Measurements from ENCODE around the gene SCAF4. TPM values are rescaled to one million over a fixed set of nuclear protein-coding genes. Genes with fewer than 3 reads are reported as not detected.
"Not testable (repeated sequence)": the region's sequence is repeated elsewhere in the genome, so short reads cannot be mapped to it uniquely, and the experiment has no call there.

SCAF4 gene
- total RNA-seq, 1 experiment from 2014 or later, result 52.8 TPM

GRCh38 chr21:31671146-31671716 is 60.7 kb downstream of the SCAF4 start:
- Histone ChIP-seq H3K4me2 (ENCODE audit: low read depth, low read length, poor library complexity, severe bottlenecking) (no peak overlapping the region), H4K20me1 (ENCODE audit: insufficient read depth, low read depth, low read length) (no peaks in the 10 kb centered on the region), H3K4me1 (ENCODE audit: low read length) (peaks cover 40% of the 10 kb centered on the region), H3K27me3 (ENCODE audit: low read length) (no peaks in the 10 kb centered on the region), H3K36me3 (ENCODE audit: insufficient read depth, low read length) (peaks cover 38% of the 10 kb centered on the region), H3K9me3 (ENCODE audit: low read length) (no peaks in the 10 kb centered on the region), H3K9ac (ENCODE audit: low read length) (no peak overlapping the region), H3K4me3 (ENCODE audit: low read length) (no peak overlapping the region), H3K9me2 (replicated peaks; ENCODE audit: insufficient read depth, low read length) (no peaks in the 10 kb centered on the region), H3K79me2 (ENCODE audit: low read length) (peaks cover 1% of the 10 kb centered on the region; the same call in 1 of the 2 replicates), H3K27ac (ENCODE audit: low read length) (no peak overlapping the region), H2AFZ (ENCODE audit: low read length) (no peak overlapping the region)
- no peak for DNase-seq

DNA sequence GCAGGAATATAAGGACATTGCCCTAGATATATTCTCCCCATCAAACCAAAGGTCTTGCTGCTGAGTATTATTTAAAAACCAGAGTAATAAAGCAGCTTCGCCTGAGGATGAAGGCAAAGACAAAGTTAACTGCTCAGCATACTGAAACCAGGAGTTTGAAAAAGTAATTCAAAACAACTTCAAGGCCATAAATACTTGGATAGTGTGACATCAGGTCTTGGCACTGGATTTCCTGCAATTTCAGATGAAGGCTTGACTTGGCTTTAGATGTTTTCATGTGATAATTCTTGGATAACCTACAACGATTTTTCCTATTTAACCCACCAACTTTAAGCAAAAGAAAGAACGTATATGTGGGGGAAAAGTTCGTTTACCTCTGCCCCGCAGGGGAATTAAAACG is 61.8 kb downstream of the SCAF4 start:
- Histone ChIP-seq H3K27me3 (ENCODE audit: low read length) (no peaks in the 10 kb centered on the region), H3K79me2 (ENCODE audit: low read length) (peaks cover 8% of the 10 kb centered on the region), H3K4me1 (ENCODE audit: low read length) (peaks cover 40% of the 10 kb centered on the region), H3K4me3 (ENCODE audit: low read length) (no peak overlapping the region), H4K20me1 (ENCODE audit: insufficient read depth, low read depth, low read length) (0 out of 2 replicates have a peak, but pooled peaks cover 5% of the 10 kb centered on the region), H3K9ac (ENCODE audit: low read length) (no peak overlapping the region), H3K36me3 (ENCODE audit: insufficient read depth, low read length) (peaks cover 46% of the 10 kb centered on the region), H3K27ac (ENCODE audit: low read length) (peak overlapping the region; percentile 66), H3K9me2 (replicated peaks; ENCODE audit: insufficient read depth, low read length) (no peaks in the 10 kb centered on the region), H3K9me3 (ENCODE audit: low read length) (no peaks in the 10 kb centered on the region), H2AFZ (ENCODE audit: low read length) (no peak overlapping the region), H3K4me2 (ENCODE audit: low read depth, low read length, poor library complexity, severe bottlenecking) (no peak overlapping the region)
- DNase-seq, result no peak

- Histone ChIP-seq H3K9me3 (ENCODE audit: low read length) (no peaks in the 10 kb centered on the region), H3K9me2 (replicated peaks; ENCODE audit: insufficient read depth, low read length) (no peaks in the 10 kb centered on the region), H3K4me1 (ENCODE audit: low read length) (peaks cover 52% of the 10 kb centered on the region), H3K79me2 (ENCODE audit: low read length) (peaks cover 16% of the 10 kb centered on the region), H3K27ac (ENCODE audit: low read length) (peak overlapping the region; percentile 66), H3K36me3 (ENCODE audit: insufficient read depth, low read length) (peaks cover 50% of the 10 kb centered on the region), H4K20me1 (ENCODE audit: insufficient read depth, low read depth, low read length) (0 out of 2 replicates have a peak, but pooled peaks cover 8% of the 10 kb centered on the region), H2AFZ (ENCODE audit: low read length) (no peak overlapping the region), H3K27me3 (ENCODE audit: low read length) (no peaks in the 10 kb centered on the region), H3K9ac (ENCODE audit: low read length) (no peak overlapping the region), H3K4me2 (ENCODE audit: low read depth, low read length, poor library complexity, severe bottlenecking) (no peak overlapping the region), H3K4me3 (ENCODE audit: low read length) (no peak overlapping the region)
- DNase-seq, result no peak
Observed at GRCh38 chr21:31668651-31669491, 63.0 kb downstream of the SCAF4 start.

GRCh38 chr21:31667639-31668038 is 64.3 kb downstream of the SCAF4 start:
- no peaks in the 10 kb centered on the region for H3K27me3 ChIP-seq (ENCODE audit: low read length)

DNA sequence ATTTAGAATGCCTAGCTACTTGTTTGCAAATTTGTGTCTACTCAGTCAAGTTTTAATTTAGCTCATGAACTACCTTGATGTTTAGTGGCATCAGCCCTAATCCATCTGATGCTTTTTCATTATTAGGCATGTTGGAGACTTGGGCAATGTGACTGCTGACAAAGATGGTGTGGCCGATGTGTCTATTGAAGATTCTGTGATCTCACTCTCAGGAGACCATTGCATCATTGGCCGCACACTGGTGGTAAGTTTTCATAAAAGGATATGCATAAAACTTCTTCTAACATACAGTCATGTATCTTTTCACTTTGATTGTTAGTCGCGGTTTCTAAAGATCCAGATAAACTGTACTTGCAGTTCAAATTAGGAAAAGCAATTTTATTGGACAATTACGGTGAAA is 64.8 kb downstream of the SCAF4 start:
- peak overlapping the region; percentile 56 for H3K27ac ChIP-seq (ENCODE audit: low read length)
- H4K20me1 ChIP-seq (ENCODE audit: insufficient read depth, low read depth, low read length), result peaks cover 17% of the 10 kb centered on the region
- H3K79me2 ChIP-seq (ENCODE audit: low read length), result peaks cover 32% of the 10 kb centered on the region
- peaks cover 68% of the 10 kb centered on the region for H3K4me1 ChIP-seq (ENCODE audit: low read length)
- H3K27me3 ChIP-seq (ENCODE audit: low read length), result no peaks in the 10 kb centered on the region
- H3K9ac ChIP-seq (ENCODE audit: low read length), result no peak overlapping the region
- no peak overlapping the region for H3K4me3 ChIP-seq (ENCODE audit: low read length)
- H3K36me3 ChIP-seq (ENCODE audit: insufficient read depth, low read length), result peaks cover 54% of the 10 kb centered on the region
- no peak overlapping the region for H2AFZ ChIP-seq (ENCODE audit: low read length)
- no peaks in the 10 kb centered on the region for H3K9me2 ChIP-seq (replicated peaks; ENCODE audit: insufficient read depth, low read length)
- no peak overlapping the region for H3K4me2 ChIP-seq (ENCODE audit: low read depth, low read length, poor library complexity, severe bottlenecking)
- H3K9me3 ChIP-seq (ENCODE audit: low read length), result no peaks in the 10 kb centered on the region
- no peak for DNase-seq

More at GRCh38 chr21:31667639-31668038, 64.3 kb downstream of the SCAF4 start:
- Histone ChIP-seq H2AFZ (ENCODE audit: low read length) (no peak overlapping the region), H3K27ac (ENCODE audit: low read length) (peak overlapping the region; percentile 56), H3K9ac (ENCODE audit: low read length) (no peak overlapping the region), H3K4me1 (ENCODE audit: low read length) (peaks cover 63% of the 10 kb centered on the region), H3K4me2 (ENCODE audit: low read depth, low read length, poor library complexity, severe bottlenecking) (no peak overlapping the region), H3K4me3 (ENCODE audit: low read length) (no peak overlapping the region), H3K36me3 (ENCODE audit: insufficient read depth, low read length) (peaks cover 57% of the 10 kb centered on the region), H3K9me3 (ENCODE audit: low read length) (no peaks in the 10 kb centered on the region), H3K9me2 (replicated peaks; ENCODE audit: insufficient read depth, low read length) (no peaks in the 10 kb centered on the region), H4K20me1 (ENCODE audit: insufficient read depth, low read depth, low read length) (peaks cover 14% of the 10 kb centered on the region), H3K79me2 (ENCODE audit: low read length) (peaks cover 27% of the 10 kb centered on the region)
- no peak for DNase-seq

DNA sequence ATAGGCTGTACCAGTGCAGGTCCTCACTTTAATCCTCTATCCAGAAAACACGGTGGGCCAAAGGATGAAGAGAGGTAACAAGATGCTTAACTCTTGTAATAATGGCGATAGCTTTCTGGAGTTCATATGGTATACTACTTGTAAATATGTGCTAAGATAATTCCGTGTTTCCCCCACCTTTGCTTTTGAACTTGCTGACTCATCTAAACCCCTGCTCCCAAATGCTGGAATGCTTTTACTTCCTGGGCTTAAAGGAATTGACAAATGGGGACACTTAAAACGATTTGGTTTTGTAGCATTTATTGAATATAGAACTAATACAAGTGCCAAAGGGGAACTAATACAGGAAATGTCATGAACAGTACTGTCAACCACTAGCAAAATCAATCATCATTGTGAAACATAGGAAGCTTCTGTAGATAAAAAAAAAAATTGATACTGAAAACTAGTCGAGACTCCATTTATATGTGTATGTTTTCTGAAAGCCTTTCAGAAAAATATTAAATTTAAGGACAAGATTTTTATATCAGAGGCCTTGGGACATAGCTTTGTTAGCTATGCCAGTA is 65.4 kb downstream of the SCAF4 start:
- Histone ChIP-seq H3K27ac (ENCODE audit: low read length) (peak overlapping the region; percentile 56), H4K20me1 (ENCODE audit: insufficient read depth, low read depth, low read length) (peaks cover 23% of the 10 kb centered on the region), H3K4me2 (ENCODE audit: low read depth, low read length, poor library complexity, severe bottlenecking) (no peak overlapping the region), H2AFZ (ENCODE audit: low read length) (no peak overlapping the region), H3K4me1 (ENCODE audit: low read length) (peaks cover 74% of the 10 kb centered on the region), H3K27me3 (ENCODE audit: low read length) (no peaks in the 10 kb centered on the region), H3K9ac (ENCODE audit: low read length) (no peak overlapping the region), H3K9me3 (ENCODE audit: low read length) (no peaks in the 10 kb centered on the region), H3K79me2 (ENCODE audit: low read length) (peaks cover 38% of the 10 kb centered on the region), H3K36me3 (ENCODE audit: insufficient read depth, low read length) (peaks cover 60% of the 10 kb centered on the region), H3K4me3 (ENCODE audit: low read length) (no peak overlapping the region), H3K9me2 (replicated peaks; ENCODE audit: insufficient read depth, low read length) (no peaks in the 10 kb centered on the region)
- DNase-seq, result no peak

DNA sequence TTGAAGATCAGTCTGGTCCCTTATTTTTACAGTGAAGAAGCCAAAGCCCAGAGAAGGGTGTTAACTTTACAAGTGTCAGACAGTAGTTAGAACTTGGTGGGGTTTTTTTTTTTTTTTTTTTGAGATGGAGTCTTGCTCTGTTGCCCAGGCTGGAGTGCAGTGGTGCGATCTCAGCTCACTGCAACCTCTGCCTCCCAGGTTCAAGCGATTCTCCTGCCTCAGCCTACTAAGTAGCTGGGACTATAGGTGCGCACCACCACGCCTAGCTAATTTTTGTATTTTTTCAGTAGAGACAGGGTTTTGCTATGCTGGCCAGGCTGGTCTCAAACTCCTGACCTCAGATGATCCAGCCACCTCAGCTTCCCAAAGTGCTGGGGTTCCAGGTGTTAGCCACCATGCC is 66.0 kb downstream of the SCAF4 start:
- H4K20me1 ChIP-seq (ENCODE audit: insufficient read depth, low read depth, low read length), result peaks cover 30% of the 10 kb centered on the region
- peak overlapping the region; percentile 56 for H3K27ac ChIP-seq (ENCODE audit: low read length)
- H3K36me3 ChIP-seq (ENCODE audit: insufficient read depth, low read length), result peaks cover 62% of the 10 kb centered on the region
- not testable (repeated sequence) for H3K9ac ChIP-seq (ENCODE audit: low read length); H3K9me2 ChIP-seq (replicated peaks; ENCODE audit: insufficient read depth, low read length); H3K27me3 ChIP-seq (ENCODE audit: low read length); H3K9me3 ChIP-seq (ENCODE audit: low read length); H3K4me2 ChIP-seq (ENCODE audit: low read depth, low read length, poor library complexity, severe bottlenecking); DNase-seq; H3K4me3 ChIP-seq (ENCODE audit: low read length); H2AFZ ChIP-seq (ENCODE audit: low read length)
- peaks cover 81% of the 10 kb centered on the region for H3K4me1 ChIP-seq (ENCODE audit: low read length)
- peaks cover 45% of the 10 kb centered on the region for H3K79me2 ChIP-seq (ENCODE audit: low read length)

DNA sequence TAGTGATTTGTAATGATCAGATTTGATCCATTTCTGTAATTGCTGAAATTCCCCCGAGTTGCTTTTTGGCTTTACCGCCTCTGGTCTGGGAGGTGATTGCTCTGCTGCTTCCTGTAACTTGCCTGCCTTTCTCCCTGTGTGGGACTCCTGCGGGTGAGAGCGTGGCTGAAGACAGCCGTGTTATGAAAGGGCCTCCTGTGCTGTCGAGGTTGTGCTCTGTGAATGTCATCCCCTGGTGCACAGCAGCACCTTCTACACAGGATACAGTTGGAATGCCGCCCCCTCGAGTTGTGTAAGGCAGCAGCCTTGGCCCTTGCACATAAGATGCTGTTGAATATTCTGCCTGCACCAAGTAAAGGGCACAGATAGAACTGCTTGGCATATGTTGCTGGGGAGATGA is 66.5 kb downstream of the SCAF4 start:
- Histone ChIP-seq H3K4me1 (ENCODE audit: low read length) (peaks cover 84% of the 10 kb centered on the region), H3K27me3 (ENCODE audit: low read length) (no peaks in the 10 kb centered on the region), H3K4me3 (ENCODE audit: low read length) (no peak overlapping the region), H3K4me2 (ENCODE audit: low read depth, low read length, poor library complexity, severe bottlenecking) (peak overlapping the region; percentile 15), H2AFZ (ENCODE audit: low read length) (no peak overlapping the region), H3K9me3 (ENCODE audit: low read length) (no peaks in the 10 kb centered on the region), H3K79me2 (ENCODE audit: low read length) (peaks cover 50% of the 10 kb centered on the region), H3K9ac (ENCODE audit: low read length) (no peak overlapping the region), H3K9me2 (replicated peaks; ENCODE audit: insufficient read depth, low read length) (no peaks in the 10 kb centered on the region), H4K20me1 (ENCODE audit: insufficient read depth, low read depth, low read length) (peaks cover 34% of the 10 kb centered on the region), H3K27ac (ENCODE audit: low read length) (peak overlapping the region; percentile 38; the same call in 1 of the 2 replicates), H3K36me3 (ENCODE audit: insufficient read depth, low read length) (peaks cover 62% of the 10 kb centered on the region)
- no peak for DNase-seq

Measured in Karpas-422 (cell line).